K562 (cell line): ENCODE data around the gene CHD6. TPM values are rescaled to one million over a fixed set of nuclear protein-coding genes. Genes with fewer than 3 reads are reported as not detected.

Experiments
- CBX1 ChIP-seq: sonication (generic); IDR thresholded peaks from 2 replicates; pipeline ENCODE4 v1.6.1; 2016; ENCODE audit warnings: antibody characterized with exemption, low read depth, mild to moderate bottlenecking
- DACH1 ChIP-seq: fragments of 450-650 bp; IDR thresholded peaks from 2 replicates; pipeline ENCODE4 v1.6.1; 2018; ENCODE audit not compliant: partially characterized antibody
- FOXK1 ChIP-seq: sonication (generic); formaldehyde crosslinking; IDR thresholded peaks from 2 replicates; pipeline ENCODE4 v1.8.0; 2022; ENCODE audit warnings: missing genetic modification reagents, mild to moderate bottlenecking, borderline replicate concordance
- HMG20B ChIP-seq: fragments of 250-450 bp; sonication (Bioruptor Pico); IDR thresholded peaks from 2 replicates; pipeline ENCODE4 v1.5.0; 2021; ENCODE audit warnings: mild to moderate bottlenecking
- MEF2D ChIP-seq: conservative IDR thresholded peaks from 2 replicates; pipeline ENCODE4 v1.6.1; 2016; ENCODE audit warnings: low read depth, missing genetic modification characterization, missing compliant biosample characterization
- NFE2 ChIP-seq: IDR thresholded peaks from 2 replicates; pipeline ENCODE4 v1.6.1; 2014; ENCODE audit warnings: antibody characterized with exemption, low read depth
- PCBP1 ChIP-seq: fragments of 200-400 bp; formaldehyde crosslinking; IDR thresholded peaks from 2 replicates; pipeline ENCODE4 v1.6.1; 2018; ENCODE audit warnings: mild to moderate bottlenecking, low read depth, low read length; ENCODE audit not compliant: poor library complexity, severe bottlenecking
- PHTF2 ChIP-seq: fragments of 250-450 bp; sonication (Bioruptor Pico); IDR thresholded peaks from 2 replicates; pipeline ENCODE4 v1.5.0; 2021; ENCODE audit warnings: mild to moderate bottlenecking
- STAG1 ChIP-seq: sonication (generic); formaldehyde crosslinking; IDR thresholded peaks from 2 replicates; pipeline ENCODE4 v1.5.0; 2020; ENCODE audit warnings: missing genetic modification reagents, borderline replicate concordance
- TAF9B ChIP-seq: fragments of 450-650 bp; IDR thresholded peaks from 2 replicates; pipeline ENCODE4 v1.6.1; 2018; ENCODE audit warnings: mild to moderate bottlenecking; ENCODE audit not compliant: partially characterized antibody
- ZNF507 ChIP-seq: conservative IDR thresholded peaks from 2 replicates; pipeline ENCODE4 v1.6.1; 2017; ENCODE audit warnings: missing genetic modification characterization, missing compliant biosample characterization
- polyA plus RNA-seq, 8 experiments: library from polyadenylated mRNA; depleted of rRNA in 4 of 8; stranded (reverse) in 5 of 8; unstranded in 3 of 8; fragments of >200 nt; fragmentation: Nextera tagmentation in 2 of 8; fragmentation: Illumina TruSeq in 1 of 8; extraction: Ambion mirVana in 2 of 8; extraction: Trizol in 1 of 8; gene quantifications; 2 replicates each; pipeline versions ENCODE4 v1.2.1 to v1.2.3, GENCODE V29; 2011 to 2014; ENCODE audit warnings: inconsistent platforms in 1 of 8, missing spikeins in 1 of 8
- total RNA-seq, 7 experiments: library from RNA; depleted of rRNA in 6 of 7; stranded (reverse); fragments of >200 nt in 6 of 7; fragmentation: Illumina TruSeq in 2 of 7; extraction: Trizol in 2 of 7; gene quantifications; 2 replicates each; pipeline versions ENCODE4 v1.2.1 to v1.2.3, GENCODE V29; 2011 to 2021; ENCODE audit warnings: low replicate concordance in 1 of 7
- TF ChIP-seq, protein P1 (sequence below): fragments of 250-450 bp; sonication (Bioruptor Pico); IDR thresholded peaks from 2 replicates; pipeline ENCODE4 v1.5.0; 2021; ENCODE audit warnings: mild to moderate bottlenecking, borderline replicate concordance
- TF ChIP-seq, protein P2 (sequence below): sonication (generic); formaldehyde crosslinking; IDR thresholded peaks from 2 replicates; pipeline ENCODE4 v1.8.1; 2023; ENCODE audit warnings: mild to moderate bottlenecking, missing genetic modification reagents
- TF ChIP-seq, protein P3 (sequence below): fragments of 450-650 bp; formaldehyde crosslinking; IDR thresholded peaks from 2 replicates; pipeline ENCODE4 v1.4.0; 2020; ENCODE audit warnings: mild to moderate bottlenecking, moderate library complexity
- TF ChIP-seq, protein P4 (sequence below), 2 experiments: fragments of 450-650 bp in 1 of 2; sonication (generic) in 1 of 2; formaldehyde crosslinking; conservative IDR thresholded peaks; 2 replicates each; pipeline versions ENCODE4 v1.4.0 to v1.8.1; 2020 to 2022; ENCODE audit warnings: mild to moderate bottlenecking in 1 of 2, missing genetic modification reagents in 1 of 2
- TF ChIP-seq, protein P5 (sequence below): IDR thresholded peaks from 3 replicates; pipeline ENCODE4 v1.6.1; 2011; ENCODE audit warnings: borderline replicate concordance, mild to moderate bottlenecking, moderate library complexity; ENCODE audit not compliant: insufficient read length; ENCODE audit errors: extremely low read depth

CHD6 gene
- total and polyA plus RNA-seq, 9 of the 15 experiments (the other 6 are each of a cell fraction or from before 2014, with no cell fraction given): 3.9 to 24.2 (median 12.8) TPM

DNA sequence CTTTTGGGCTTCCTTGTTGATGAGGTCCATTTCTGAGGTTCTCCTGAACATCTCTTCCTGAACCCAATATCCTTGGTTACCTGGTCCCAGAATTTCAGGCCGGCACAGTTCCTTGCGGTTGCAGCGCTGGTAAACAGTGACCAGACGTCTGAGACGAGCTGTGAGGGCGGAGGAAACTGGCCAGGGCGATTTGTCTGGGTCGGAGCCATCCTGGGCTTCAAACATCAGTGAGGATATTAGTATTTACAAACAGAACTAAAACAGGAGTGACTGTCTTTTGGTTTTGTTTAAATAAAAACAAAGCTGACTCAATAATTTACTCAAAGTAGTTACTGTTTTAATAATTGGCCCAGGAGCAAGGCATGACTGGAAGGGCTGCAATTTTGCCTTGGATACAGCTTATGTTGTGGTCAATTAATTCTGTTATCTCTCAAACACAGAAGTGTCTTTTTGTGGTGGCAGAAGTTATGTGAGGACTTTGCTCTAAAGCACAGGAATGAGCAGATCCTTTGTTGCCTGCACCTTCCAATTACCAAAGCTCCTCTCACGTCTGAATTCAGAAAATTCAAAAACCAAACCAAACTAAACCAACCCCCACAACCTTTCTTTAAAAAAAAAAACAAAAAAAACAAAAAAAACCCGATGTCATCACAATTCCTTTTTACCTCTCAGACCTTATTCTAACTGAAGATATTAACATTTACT, 192.8 kb downstream of the CHD6 start (continued):
- no peak for TF ChIP-seq CBX1
- no peak for TF ChIP-seq PCBP1
- no peak for TF ChIP-seq FOXK1
- no peak for TF ChIP-seq TAF9B
- TF ChIP-seq HMG20B (CRISPR knock-in tag): no peak
- TF ChIP-seq PHTF2 (CRISPR knock-in tag): no peak
- TF ChIP-seq, protein P1, sequence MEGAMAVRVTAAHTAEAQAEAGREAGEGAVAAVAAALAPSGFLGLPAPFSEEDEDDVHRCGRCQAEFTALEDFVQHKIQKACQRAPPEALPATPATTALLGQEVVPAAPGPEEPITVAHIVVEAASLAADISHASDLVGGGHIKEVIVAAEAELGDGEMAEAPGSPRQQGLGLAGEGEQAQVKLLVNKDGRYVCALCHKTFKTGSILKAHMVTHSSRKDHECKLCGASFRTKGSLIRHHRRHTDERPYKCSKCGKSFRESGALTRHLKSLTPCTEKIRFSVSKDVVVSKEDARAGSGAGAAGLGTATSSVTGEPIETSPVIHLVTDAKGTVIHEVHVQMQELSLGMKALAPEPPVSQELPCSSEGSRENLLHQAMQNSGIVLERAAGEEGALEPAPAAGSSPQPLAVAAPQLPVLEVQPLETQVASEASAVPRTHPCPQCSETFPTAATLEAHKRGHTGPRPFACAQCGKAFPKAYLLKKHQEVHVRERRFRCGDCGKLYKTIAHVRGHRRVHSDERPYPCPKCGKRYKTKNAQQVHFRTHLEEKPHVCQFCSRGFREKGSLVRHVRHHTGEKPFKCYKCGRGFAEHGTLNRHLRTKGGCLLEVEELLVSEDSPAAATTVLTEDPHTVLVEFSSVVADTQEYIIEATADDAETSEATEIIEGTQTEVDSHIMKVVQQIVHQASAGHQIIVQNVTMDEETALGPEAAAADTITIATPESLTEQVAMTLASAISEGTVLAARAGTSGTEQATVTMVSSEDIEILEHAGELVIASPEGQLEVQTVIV (CRISPR knock-in tag): no peak
- TF ChIP-seq NFE2: no peak
- TF ChIP-seq, protein P2, sequence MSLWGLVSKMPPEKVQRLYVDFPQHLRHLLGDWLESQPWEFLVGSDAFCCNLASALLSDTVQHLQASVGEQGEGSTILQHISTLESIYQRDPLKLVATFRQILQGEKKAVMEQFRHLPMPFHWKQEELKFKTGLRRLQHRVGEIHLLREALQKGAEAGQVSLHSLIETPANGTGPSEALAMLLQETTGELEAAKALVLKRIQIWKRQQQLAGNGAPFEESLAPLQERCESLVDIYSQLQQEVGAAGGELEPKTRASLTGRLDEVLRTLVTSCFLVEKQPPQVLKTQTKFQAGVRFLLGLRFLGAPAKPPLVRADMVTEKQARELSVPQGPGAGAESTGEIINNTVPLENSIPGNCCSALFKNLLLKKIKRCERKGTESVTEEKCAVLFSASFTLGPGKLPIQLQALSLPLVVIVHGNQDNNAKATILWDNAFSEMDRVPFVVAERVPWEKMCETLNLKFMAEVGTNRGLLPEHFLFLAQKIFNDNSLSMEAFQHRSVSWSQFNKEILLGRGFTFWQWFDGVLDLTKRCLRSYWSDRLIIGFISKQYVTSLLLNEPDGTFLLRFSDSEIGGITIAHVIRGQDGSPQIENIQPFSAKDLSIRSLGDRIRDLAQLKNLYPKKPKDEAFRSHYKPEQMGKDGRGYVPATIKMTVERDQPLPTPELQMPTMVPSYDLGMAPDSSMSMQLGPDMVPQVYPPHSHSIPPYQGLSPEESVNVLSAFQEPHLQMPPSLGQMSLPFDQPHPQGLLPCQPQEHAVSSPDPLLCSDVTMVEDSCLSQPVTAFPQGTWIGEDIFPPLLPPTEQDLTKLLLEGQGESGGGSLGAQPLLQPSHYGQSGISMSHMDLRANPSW (CRISPR knock-in tag): no peak
- peak; percentile 26 for TF ChIP-seq DACH1
- no peak for TF ChIP-seq MEF2D
- TF ChIP-seq, protein P3, sequence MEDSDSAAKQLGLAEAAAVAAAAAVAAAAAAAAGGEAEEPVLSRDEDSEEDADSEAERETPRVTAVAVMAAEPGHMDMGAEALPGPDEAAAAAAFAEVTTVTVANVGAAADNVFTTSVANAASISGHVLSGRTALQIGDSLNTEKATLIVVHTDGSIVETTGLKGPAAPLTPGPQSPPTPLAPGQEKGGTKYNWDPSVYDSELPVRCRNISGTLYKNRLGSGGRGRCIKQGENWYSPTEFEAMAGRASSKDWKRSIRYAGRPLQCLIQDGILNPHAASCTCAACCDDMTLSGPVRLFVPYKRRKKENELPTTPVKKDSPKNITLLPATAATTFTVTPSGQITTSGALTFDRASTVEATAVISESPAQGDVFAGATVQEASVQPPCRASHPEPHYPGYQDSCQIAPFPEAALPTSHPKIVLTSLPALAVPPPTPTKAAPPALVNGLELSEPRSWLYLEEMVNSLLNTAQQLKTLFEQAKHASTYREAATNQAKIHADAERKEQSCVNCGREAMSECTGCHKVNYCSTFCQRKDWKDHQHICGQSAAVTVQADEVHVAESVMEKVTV (CRISPR knock-in tag): no peak
- TF ChIP-seq, protein P4, sequence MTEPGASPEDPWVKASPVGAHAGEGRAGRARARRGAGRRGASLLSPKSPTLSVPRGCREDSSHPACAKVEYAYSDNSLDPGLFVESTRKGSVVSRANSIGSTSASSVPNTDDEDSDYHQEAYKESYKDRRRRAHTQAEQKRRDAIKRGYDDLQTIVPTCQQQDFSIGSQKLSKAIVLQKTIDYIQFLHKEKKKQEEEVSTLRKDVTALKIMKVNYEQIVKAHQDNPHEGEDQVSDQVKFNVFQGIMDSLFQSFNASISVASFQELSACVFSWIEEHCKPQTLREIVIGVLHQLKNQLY (CRISPR knock-in tag; conservative IDR thresholded peaks at IDR 0.05): no peak
- TF ChIP-seq, protein P5, sequence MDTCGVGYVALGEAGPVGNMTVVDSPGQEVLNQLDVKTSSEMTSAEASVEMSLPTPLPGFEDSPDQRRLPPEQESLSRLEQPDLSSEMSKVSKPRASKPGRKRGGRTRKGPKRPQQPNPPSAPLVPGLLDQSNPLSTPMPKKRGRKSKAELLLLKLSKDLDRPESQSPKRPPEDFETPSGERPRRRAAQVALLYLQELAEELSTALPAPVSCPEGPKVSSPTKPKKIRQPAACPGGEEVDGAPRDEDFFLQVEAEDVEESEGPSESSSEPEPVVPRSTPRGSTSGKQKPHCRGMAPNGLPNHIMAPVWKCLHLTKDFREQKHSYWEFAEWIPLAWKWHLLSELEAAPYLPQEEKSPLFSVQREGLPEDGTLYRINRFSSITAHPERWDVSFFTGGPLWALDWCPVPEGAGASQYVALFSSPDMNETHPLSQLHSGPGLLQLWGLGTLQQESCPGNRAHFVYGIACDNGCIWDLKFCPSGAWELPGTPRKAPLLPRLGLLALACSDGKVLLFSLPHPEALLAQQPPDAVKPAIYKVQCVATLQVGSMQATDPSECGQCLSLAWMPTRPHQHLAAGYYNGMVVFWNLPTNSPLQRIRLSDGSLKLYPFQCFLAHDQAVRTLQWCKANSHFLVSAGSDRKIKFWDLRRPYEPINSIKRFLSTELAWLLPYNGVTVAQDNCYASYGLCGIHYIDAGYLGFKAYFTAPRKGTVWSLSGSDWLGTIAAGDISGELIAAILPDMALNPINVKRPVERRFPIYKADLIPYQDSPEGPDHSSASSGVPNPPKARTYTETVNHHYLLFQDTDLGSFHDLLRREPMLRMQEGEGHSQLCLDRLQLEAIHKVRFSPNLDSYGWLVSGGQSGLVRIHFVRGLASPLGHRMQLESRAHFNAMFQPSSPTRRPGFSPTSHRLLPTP: no peak
- TF ChIP-seq ZNF507: no peak
- TF ChIP-seq STAG1 (CRISPR knock-in tag): no peak
